Liver (tissue), 9 donors: ENCODE measurements around the gene BTNL9. TPM values are rescaled to one million over a fixed set of nuclear protein-coding genes. Genes with fewer than 3 reads are reported as not detected.

Experiments
- DNase-seq: peaks from one replicate; pipeline ENCODE4 v3.0.0-alpha.2; 2017; ENCODE audit warnings: low spot score
- H3K27ac ChIP-seq, 2 donors: one replicate each; pipeline ENCODE4 v1.7.0; 2013; ENCODE audit warnings: inconsistent platforms in 2 of 2, low read length in 2 of 2, control low read depth in 1 of 2, low read depth in 1 of 2, mild to moderate bottlenecking in 1 of 2
- H3K27me3 ChIP-seq, 4 donors: one replicate each; pipeline versions ENCODE4 v1.6.1 to v1.7.0; 2013; ENCODE audit warnings: low read length in 3 of 4, inconsistent platforms in 1 of 4, mild to moderate bottlenecking in 1 of 4, moderate library complexity in 1 of 4; ENCODE audit not compliant: control insufficient read depth in 4 of 4, insufficient read depth in 4 of 4
- H3K36me3 ChIP-seq, 4 donors: one replicate each; pipeline versions ENCODE4 v1.6.1 to v1.7.0; 2013; ENCODE audit warnings: low read length in 3 of 4, mild to moderate bottlenecking in 3 of 4, low read depth in 1 of 4, moderate library complexity in 1 of 4; ENCODE audit not compliant: control insufficient read depth in 4 of 4, insufficient read depth in 3 of 4
- H3K4me1 ChIP-seq, 4 donors: one replicate each; pipeline versions ENCODE4 v1.6.1 to v1.7.0; 2013; ENCODE audit warnings: low read length in 3 of 4, mild to moderate bottlenecking in 3 of 4, moderate library complexity in 1 of 4; ENCODE audit not compliant: control insufficient read depth in 4 of 4, insufficient read depth in 4 of 4
- H3K4me3 ChIP-seq, 3 donors: one replicate each; pipeline versions ENCODE4 v1.6.1 to v1.7.0; 2013; ENCODE audit warnings: low read length in 3 of 3, control low read depth in 1 of 3, low read depth in 1 of 3, mild to moderate bottlenecking in 1 of 3
- H3K9ac ChIP-seq, 2 donors: one replicate each; pipeline ENCODE4 v1.7.0; 2013; ENCODE audit warnings: low read length in 2 of 2, mild to moderate bottlenecking in 2 of 2, moderate library complexity in 2 of 2, control low read depth in 1 of 2, low read depth in 1 of 2
- H3K9me3 ChIP-seq, 4 donors: one replicate each; pipeline versions ENCODE4 v1.6.1 to v1.7.0; 2013; ENCODE audit warnings: low read length in 3 of 4; ENCODE audit not compliant: control insufficient read depth in 4 of 4
- ATF3 ChIP-seq: IDR thresholded peaks from 2 replicates; pipeline ENCODE4 v1.6.1; 2016; ENCODE audit warnings: antibody characterized with exemption
- CTCF ChIP-seq: fragments of 150-350 bp; IDR thresholded peaks from 2 replicates; pipeline ENCODE4 v1.5.1; 2017; ENCODE audit warnings: improper control_type of control experiment, low read depth, low read length; ENCODE audit not compliant: missing input control
- EGR1 ChIP-seq, 2 donors: IDR thresholded peaks; 2 replicates each; pipeline ENCODE4 v1.6.1; 2016 to 2018; ENCODE audit warnings: antibody characterized with exemption in 2 of 2, low read depth in 2 of 2
- FOXA1 ChIP-seq: IDR thresholded peaks from 2 replicates; pipeline ENCODE4 v1.6.1; 2016; ENCODE audit warnings: antibody characterized with exemption
- FOXA2 ChIP-seq: IDR thresholded peaks from 2 replicates; pipeline ENCODE4 v1.6.1; 2016; ENCODE audit warnings: antibody characterized with exemption
- GABPA ChIP-seq, 2 donors: IDR thresholded peaks in 1 of 2; conservative IDR thresholded peaks in 1 of 2; 2 replicates each; pipeline ENCODE4 v1.6.1; 2016; ENCODE audit warnings: antibody characterized with exemption in 2 of 2, mild to moderate bottlenecking in 1 of 2, moderate library complexity in 1 of 2
- HNF4A ChIP-seq, 2 donors: conservative IDR thresholded peaks; 2 replicates each; pipeline ENCODE4 v1.6.1; 2016; ENCODE audit warnings: antibody characterized with exemption in 2 of 2, mild to moderate bottlenecking in 2 of 2
- HNF4G ChIP-seq: IDR thresholded peaks from 2 replicates; pipeline ENCODE4 v1.6.1; 2016; ENCODE audit warnings: antibody characterized with exemption
- JUND ChIP-seq, 2 donors: IDR thresholded peaks; 2 replicates each; pipeline ENCODE4 v1.6.1; 2016; ENCODE audit warnings: antibody characterized with exemption in 2 of 2
- MAX ChIP-seq: IDR thresholded peaks from 2 replicates; pipeline ENCODE4 v1.6.1; 2016; ENCODE audit warnings: antibody characterized with exemption
- NR2F2 ChIP-seq: IDR thresholded peaks from 2 replicates; pipeline ENCODE4 v1.6.1; 2016; ENCODE audit warnings: antibody characterized with exemption
- RAD21 ChIP-seq, 2 donors: IDR thresholded peaks; 2 replicates each; pipeline ENCODE4 v1.6.1; 2016; ENCODE audit warnings: antibody characterized with exemption in 2 of 2, mild to moderate bottlenecking in 2 of 2
- REST ChIP-seq: IDR thresholded peaks from 2 replicates; pipeline ENCODE4 v1.6.1; 2016; ENCODE audit warnings: antibody characterized with exemption, mild to moderate bottlenecking
- RXRA ChIP-seq, 2 donors: IDR thresholded peaks; 2 replicates each; pipeline ENCODE4 v1.6.1; 2017 to 2018; ENCODE audit warnings: antibody characterized with exemption in 2 of 2, mild to moderate bottlenecking in 1 of 2
- SP1 ChIP-seq: IDR thresholded peaks from 2 replicates; pipeline ENCODE4 v1.6.1; 2018; ENCODE audit warnings: antibody characterized with exemption, mild to moderate bottlenecking
- TAF1 ChIP-seq: conservative IDR thresholded peaks from 2 replicates; pipeline ENCODE4 v1.6.1; 2016; ENCODE audit warnings: antibody characterized with exemption, mild to moderate bottlenecking
- YY1 ChIP-seq: IDR thresholded peaks from 2 replicates; pipeline ENCODE4 v1.6.1; 2016; ENCODE audit warnings: antibody characterized with exemption, mild to moderate bottlenecking
- ZBTB33 ChIP-seq: IDR thresholded peaks from 2 replicates; pipeline ENCODE4 v1.6.1; 2016; ENCODE audit warnings: antibody characterized with exemption
- WGBS: extraction: QIAGEN DNeasy Blood & Tissue Kit; methylation state at CpG from one replicate; pipeline ENCODE4 v1.1.7; 2013; 5-methylcytosine and 5-hydroxymethylcytosine counted together
- polyA plus RNA-seq, 2 donors: library from polyadenylated mRNA; stranded (reverse) in 1 of 2; unstranded in 1 of 2; fragments of 200-250 nt in 1 of 2; fragments of >200 nt in 1 of 2; fragmentation: Nextera tagmentation in 1 of 2; extraction: Ambion mirVana in 1 of 2; gene quantifications; one replicate each; pipeline versions ENCODE4 v1.2.1 to v1.2.3, GENCODE V29; 2013 to 2015
- total RNA-seq, 2 donors: library from RNA; depleted of rRNA; stranded (reverse); fragments of >200 nt; gene quantifications; one replicate each; pipeline ENCODE4 v1.2.3, GENCODE V29; 2014
- donor health status: healthy.
- donor health status: healthy.
- donor health status: healthy.
- donor health status: healthy.
- donor health status: healthy.

The BTNL9 gene
- total and polyA plus RNA-seq, 4 donors, result 1.4 to 12.0 (median 4.7) TPM

- 66% methylated on average over 8 of the region's 8 CpGs for WGBS
- Histone ChIP-seq H3K36me3 (no peaks in the 10 kb centered on the region), H3K4me1 (no peaks in the 10 kb centered on the region), H3K9me3 (no peaks in the 10 kb centered on the region), H3K9ac (no peak overlapping the region), H3K27me3 (no peaks in the 10 kb centered on the region), H3K27ac (no peak overlapping the region), H3K4me3 (no peak overlapping the region)
- no peak for TF ChIP-seq NR2F2
- no peak for TF ChIP-seq ZBTB33
- TF ChIP-seq EGR1 (IDR thresholded peaks at IDR 0.05; ENCODE audit: low read depth in 2 of 2), result no peak
- no peak for TF ChIP-seq RAD21 (IDR thresholded peaks at IDR 0.05)
- TF ChIP-seq HNF4G, result no peak
- no peak for TF ChIP-seq YY1
- TF ChIP-seq HNF4A (conservative IDR thresholded peaks at IDR 0.05), result no peak
- no peak for TF ChIP-seq RXRA (IDR thresholded peaks at IDR 0.05)
- TF ChIP-seq REST, result no peak
- no peak for TF ChIP-seq ATF3
- no peak for TF ChIP-seq FOXA2
- no peak for TF ChIP-seq JUND (IDR thresholded peaks at IDR 0.05)
- TF ChIP-seq FOXA1, result no peak
- TF ChIP-seq SP1, result no peak
- no peak for TF ChIP-seq CTCF
- no peak for TF ChIP-seq MAX
- no peak for TF ChIP-seq TAF1
- no peak for DNase-seq
Measured at GRCh38 chr5:181039471-181039870, 595 bp upstream of the BTNL9 start.

GRCh38 chr5:181040631-181040945 is 522 bp downstream of the BTNL9 start:
- no peak overlapping the region for H3K27ac ChIP-seq
- WGBS, result 67% methylated on average over 8 of the region's 8 CpGs
- peak overlapping the region in 1 of 3 donors; percentile 10 for H3K4me3 ChIP-seq
- no peaks in the 10 kb centered on the region for H3K36me3 ChIP-seq
- H3K4me1 ChIP-seq, result no peaks in the 10 kb centered on the region
- TF ChIP-seq ZBTB33 (no peak), RAD21 (IDR thresholded peaks at IDR 0.05) (no peak), GABPA (IDR thresholded peaks at IDR 0.05 in 1 of 2, conservative IDR thresholded peaks at IDR 0.05 in 1 of 2) (no peak), JUND (IDR thresholded peaks at IDR 0.05) (no peak), ATF3 (no peak), FOXA2 (no peak)
- H3K9ac ChIP-seq, result no peak overlapping the region
- DNase-seq, result no peak
- no peaks in the 10 kb centered on the region for H3K27me3 ChIP-seq
- no peaks in the 10 kb centered on the region for H3K9me3 ChIP-seq
